Stimulated activated CD8-positive, alpha-beta memory T cell treated with anti-CD3 and anti-CD28 coated beads, Interleukin-15, amount 100 ng/mL, for 4 hours (primary cell): ENCODE results near the gene EBPL.

ENCODE experiments used
- DNase-seq, 2 donors: peaks; one replicate each; pipeline ENCODE4 v3.0.0-alpha.2; 2020; ENCODE audit warnings: low read depth in 2 of 2

EBPL gene

DNA sequence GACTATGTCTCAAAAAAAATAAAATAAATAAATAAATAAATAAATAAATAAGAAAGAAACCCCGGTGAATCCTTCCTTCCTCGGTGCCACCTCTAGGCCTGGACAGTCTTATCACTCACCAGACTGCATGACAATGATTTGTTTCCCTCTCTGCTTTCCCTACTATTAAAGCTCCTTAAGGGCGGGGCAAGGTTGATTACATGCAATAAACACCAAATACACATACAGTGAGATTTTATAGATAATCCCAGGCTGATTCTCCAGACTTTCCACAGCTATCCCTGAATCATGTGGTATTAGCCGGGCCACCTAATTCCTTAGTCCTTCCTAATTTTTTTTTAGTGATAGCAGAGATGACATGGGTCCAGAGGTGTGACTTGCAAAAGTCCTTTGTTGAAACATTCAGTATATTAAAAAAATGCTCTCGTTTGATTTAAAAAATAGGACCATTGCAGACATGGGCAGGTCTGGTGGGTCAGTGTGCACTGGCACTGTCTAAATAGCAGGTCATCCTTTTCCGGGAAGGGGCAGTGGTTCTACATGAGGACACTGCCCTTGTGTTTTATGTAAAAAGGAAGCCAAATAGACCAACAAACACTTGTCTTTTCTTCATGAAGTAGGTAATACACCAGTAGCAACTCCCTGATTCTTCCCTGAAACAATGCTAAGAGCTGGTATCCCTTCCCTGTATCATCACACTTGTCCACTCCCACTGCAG, 14.5 kb downstream of the EBPL start:
- DNase-seq = no peak

DNA sequence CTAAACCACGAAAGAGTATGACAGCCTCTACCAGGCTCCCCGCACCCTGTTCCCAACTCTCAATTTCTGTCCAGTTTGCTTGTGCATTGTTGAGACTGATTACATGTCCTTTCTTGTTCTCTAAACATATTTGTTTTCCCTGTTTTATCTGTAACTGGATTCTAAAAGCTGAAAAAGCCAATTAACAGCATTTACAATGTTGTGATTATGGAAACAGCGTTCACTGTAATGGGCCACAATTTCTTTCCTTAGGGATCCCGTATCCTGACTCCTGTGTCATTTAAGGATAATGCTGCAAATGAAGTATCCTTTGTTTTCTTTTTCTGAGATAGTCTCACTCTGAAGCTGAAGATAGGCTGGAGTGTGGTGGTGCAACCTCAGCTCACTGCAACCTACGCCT, 20.5 kb downstream of the EBPL start:
- no peak for DNase-seq

DNA sequence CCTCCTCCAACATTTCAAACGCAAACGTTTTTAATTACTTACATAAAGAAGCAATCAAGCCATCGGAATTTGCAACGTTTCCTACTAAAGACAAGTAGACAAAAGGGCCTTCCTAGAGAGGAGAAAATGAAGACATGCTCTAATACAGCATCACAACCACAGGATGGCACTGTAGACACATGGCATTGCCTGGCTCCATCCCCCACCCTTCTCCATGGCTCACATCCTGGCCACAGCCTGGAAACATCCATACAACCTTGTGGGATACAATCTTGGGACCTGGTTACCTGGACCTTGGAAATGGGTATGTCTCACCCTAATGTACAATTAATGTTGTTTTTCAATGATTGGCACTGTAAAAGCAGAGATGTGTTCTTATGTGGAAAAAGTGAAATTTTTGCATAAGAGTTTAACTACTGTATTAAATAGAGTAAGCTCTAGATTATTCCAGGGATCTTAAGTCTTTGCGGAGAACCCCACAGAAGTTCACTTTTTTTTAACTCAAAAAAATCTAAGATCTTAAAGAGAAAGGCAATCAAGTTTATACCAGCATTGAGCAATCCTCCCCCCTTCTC, 21.5 kb downstream of the EBPL start:
- DNase-seq = no peak

DNA sequence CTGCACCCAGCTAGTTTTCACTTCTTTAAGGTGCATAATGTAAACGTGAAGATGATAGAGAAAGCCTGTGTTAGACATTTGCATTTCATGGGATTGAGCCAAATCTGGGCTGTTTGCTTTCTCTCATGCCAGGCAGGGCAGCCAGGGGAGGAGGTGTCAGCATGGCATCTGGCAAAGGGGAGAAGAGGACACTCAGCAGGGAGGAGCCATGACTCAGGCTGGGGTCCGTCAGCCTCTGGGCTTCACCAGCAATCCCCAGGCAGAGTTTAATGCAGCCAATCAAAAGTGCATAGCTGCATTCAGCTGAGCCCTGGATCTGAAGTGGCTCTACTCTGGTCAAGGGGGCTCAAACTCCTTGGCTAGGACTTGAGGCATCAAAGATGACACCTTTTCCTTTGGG, 23.5 kb downstream of the EBPL start:
- no peak for DNase-seq

DNA sequence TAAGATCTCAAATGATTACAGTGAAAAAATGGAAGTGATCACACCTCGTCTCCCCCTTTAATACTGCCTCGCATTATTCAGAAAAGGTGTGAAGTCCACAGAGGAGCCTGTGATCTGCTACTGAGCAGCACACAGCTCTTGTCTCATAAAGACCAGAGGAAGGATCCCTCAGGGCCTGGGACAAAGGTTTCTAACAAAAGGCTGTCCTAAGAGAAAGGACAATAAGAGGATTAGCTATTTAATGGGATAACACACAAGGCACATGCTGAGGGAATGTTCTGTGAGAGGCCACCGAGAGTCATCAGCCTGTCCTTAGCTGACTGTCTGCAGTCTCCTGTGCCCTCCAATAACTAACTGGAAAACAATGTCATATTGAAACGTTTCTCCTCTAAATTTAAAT, 26.7 kb downstream of the EBPL start:
- DNase-seq = no peak

DNA sequence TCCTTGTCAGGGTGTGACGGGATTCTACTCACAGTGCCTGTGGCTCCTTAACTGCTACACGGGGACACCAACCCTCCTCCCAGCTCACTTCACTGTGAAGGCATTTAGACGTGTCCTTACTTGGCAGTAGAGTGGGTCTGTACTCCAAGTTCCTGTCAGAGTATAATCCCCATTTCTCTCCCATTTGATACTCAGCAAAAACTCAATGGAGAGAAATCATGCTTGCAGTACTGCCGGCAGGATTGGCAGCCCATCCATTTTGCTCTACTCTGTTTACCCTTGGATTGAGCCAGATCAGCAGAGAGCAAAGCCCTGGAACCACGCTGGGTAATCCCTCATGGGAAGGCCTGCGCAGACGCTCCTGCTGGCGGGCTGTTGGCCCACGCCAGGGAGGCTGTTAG, 34.0 kb downstream of the EBPL start:
- no peak for DNase-seq

DNA sequence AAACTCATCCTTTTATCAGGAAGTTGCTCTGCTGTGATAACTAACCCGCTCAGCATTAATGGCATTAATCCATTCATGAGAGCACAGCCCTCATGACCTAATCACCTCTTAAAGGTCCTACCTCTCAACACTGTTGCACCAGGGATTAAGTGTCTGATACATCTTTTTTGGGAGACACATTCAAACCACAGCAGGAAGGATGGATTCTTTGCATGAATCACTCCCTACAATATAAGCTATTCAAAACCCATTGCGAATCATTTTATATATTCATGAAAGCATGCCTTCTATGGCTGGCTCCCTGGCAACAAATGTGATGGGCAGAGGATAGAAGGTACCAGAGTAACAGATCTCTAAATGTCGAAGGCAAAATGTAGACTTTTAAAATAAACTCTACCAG, 35.4 kb downstream of the EBPL start:
- DNase-seq = no peak

DNA sequence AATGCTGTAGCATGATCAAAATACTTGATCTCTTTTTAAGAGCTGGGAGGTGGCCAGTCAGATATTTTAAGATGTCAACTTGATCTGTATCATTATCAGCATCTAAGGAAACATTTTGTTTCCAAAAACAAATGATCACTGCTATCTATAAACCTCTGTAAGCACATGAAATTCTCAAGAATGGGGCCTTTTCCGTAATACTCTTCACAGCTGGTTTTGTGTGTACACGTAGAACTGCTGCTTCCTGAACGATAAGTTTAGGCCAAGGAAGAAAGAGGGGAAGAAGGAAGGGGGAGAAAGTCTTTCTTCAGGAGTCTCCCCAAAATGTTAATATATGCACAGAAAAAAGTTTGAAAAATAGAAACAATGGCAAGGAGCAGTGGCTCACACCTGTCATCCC, 37.3 kb downstream of the EBPL start:
- no peak for DNase-seq

DNA sequence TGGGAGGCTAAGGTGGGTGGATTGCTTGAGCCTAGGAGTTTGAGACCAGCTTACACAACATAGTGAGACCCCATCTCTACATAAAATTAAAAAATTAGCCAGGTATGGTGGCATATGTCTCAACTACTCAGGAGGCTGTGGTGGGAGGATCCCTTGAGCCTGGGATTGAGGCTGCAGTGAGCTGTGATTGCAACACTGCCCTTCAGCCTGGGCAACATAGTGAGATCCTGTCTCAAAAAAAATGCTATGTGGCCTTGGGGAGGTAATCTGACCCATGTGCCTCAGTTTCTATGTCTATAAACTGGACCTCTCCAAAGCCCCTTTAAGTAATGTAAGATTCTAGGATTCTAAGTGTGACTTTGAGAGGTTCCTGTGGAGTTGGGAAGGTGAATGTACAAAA, 37.8 kb downstream of the EBPL start:
- DNase-seq = no peak

DNA sequence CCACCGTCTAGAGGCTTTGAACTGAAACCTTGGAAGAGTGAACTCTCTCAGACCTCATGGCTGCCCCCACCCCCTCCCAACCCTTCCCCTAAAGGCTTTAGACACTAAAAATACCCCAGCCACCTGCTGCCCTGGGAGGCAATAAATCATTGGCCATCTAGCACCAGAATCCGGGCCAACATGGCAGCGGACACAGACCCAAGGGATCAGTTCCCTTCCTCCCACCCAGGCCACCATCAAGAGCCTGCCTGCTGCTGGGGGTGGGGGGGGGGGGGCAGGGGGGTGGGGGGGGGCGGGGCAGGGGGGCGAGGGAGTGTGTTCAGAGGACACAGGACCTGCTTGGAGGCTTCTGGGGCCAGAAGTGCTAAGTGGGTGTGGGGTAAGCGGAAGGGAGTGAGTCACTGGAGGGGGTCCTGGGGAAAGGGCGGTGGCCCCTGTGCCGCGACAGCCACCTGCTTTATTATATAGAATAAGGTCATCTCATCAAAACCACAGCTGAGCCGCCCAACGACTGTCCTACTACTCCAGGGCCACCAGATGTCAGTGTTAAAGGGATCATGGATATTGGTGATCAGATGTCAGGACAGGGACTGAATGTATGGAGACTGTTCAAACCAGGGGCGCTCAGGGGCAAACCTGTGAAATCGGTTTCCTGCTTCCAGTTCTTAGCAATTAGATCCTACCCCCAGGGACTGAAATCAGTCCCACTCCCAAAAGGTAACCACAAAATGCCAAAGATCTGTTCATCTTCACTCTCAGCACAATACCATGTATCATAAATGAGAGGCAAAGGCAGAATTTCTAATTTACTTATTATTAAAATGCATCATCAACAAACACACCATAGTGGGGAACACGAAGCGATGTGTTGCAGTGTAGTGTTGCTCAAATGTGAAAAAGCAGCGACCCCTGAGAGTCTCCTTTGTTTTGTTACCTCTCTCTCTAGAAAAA, 38.7 kb downstream of the EBPL start:
- no peak for DNase-seq

DNA sequence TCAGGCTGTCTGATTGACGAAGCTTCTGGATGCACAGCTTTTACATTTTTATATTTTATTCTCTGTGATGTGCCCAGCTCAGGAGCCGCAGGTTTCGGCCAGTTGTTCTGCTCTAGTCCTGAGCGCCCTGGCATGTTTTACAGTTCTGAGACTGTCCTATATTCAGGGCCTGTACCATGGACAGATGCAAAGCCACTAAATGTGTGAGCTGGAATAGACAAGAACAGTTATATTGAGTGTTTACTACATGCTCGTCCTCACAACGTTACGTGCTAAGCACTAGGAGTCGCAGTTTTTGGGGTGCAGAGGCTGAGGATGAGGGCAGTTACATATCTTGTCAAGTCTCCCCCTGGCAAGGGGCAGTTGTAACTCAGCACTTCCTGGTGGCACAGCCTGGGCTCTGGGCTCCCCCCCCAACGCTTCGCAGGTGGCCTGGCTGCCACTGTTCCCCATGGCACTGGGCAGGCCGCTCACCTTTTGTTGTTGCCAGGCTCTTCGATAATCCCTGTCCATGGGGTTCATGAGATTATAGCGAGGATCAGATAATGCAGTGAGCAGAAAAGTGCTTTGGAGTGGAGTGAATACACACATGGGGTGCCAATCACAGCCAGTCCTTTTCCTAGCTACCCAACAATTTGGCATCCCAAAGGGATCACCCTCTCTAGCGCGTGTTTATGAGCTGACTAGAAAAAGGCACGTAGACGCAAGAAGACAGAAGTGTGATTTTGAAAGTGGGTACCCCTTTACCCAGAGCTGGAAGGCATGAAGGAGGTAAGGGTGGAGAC, 39.5 kb downstream of the EBPL start:
- no peak for DNase-seq

DNA sequence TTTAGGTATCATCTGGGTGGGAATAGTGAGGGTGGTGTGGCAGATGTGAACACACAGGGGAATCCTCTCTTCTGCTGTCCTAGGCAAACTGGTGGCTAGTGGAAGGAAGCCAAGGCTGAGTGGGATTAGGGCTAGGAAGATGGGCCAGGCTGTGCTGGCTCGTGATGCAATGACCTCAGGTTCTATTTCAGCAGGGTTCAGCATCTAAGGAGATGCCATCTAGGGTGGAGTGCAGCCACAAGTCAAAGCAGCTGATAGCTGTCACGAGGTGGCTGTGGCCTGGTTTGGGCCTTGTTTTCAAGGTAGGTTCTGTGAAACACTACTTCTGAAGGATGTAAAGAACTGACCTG, 41.3 kb downstream of the EBPL start:
- no peak for DNase-seq

DNA sequence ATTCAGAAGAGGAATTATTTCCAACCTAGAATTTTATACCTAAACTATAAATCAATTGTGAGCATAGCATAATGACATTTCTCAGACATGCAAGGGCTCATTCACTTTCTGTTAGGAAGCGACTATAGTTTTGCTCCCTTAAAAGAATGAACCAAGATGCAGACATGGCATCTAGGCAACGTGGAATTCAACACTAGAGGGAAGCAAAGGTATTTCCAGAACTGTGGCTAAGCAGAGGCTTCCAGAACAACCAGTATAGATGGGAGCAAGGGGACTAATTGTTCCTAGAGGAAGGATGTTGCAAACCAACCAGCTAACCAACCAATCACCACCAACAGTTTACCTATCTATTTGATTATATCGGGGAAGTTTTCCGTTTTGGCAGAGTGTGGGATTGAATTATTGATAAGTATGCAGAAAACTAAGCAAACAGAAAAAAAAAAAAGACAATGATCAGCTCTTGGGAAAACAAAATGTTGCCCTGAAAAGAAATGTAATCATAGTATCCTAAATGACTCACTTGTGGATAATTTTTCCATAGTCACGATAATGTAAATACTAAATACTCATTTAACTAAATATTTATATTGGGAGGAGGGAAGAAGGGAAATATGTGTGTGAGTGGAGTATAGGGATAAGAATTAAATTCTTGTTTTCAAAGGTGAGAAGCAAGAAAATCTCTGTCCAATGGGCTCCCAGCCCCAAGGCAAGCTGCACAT, 41.9 kb downstream of the EBPL start:
- no peak for DNase-seq

DNA sequence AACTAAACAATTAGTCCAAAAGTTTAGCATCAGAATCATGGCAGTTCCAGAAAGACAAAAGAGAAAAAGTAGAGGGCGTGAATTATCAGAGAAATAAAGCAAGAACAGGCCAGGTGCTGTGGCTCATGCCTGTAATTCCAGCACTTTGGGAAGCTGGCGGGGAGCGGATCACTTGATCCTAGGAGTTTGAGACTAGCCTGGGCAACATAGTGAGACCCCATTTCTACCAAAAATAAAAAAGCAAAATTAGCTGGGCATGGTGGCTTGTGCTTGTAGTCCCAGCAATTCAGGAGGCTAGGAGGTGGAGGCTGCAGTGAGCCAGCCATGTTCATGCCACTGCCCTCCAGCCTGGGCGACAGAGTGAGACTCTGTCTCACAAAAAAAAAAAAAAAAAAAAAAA, 44.6 kb downstream of the EBPL start:
- DNase-seq = no peak

DNA sequence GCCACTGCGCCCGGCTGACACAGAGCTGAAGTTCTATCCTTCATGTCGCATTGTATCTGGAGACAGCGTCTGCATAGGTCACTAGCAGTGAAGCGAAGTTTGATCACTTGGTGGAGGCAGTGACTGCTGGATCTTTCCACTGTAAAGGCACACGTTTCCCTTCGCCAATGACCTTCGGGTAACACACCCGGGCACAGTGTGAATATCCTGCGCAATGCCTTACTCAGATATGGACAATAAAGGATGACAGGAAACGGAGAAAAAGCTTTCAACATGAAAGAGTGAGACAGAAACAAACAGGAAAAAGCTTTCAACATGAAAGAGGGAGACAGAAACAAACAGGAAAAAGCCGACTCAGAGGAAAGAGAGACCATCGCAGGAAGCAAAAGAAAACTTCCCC, 45.8 kb downstream of the EBPL start:
- DNase-seq = no peak

DNA sequence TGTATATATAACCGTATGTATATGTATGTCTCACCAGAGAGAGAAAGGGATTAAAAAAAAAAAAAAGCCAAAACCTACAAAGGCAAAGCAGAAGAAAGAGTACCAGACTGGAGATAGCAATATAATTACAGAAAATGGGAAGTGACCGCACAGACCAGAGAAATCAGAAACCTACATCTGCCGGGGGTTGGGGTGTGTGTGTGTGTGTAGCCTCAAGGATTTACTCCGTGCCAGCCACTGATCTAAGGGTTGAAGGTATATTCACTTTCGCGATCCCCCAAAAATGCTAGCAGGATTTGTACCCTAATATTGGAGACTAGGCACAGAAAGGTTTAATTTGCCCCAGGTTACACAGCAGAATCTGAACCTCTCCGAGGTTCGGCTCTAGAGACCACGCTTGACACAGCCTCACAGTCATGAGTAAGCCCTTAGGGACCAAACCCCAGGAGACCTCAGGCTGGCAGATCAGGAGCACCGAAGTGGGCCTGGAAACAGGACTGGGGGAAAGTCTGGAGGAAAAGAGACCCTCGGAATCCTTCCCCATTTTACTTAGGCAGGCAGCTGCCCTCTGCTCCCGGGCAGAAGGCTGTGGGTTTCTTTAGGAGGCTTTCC, 48.1 kb downstream of the EBPL start:
- DNase-seq = no peak

DNA sequence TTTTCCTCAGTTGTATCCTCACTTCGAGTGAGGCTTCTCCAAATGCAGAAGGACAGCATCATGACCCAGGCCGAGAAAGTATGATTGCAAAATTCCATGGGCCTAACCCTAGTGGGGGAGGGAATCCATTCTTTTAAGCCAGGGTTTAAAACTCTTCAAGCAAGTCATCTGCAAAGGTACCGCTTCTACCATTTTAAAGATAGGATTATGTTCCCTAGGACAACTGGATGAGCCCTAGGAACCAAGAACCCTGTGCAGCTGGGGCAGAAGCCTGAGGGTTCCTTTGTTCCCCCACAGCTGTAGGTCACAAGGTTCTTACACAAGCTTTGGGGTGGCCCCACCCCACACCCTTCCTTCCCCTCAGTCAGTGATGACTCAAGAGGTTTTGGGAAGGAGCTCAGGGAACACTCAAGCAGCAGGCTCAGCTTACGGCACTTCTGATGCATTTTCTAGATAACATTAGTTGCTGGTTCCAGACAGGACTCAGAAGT, 49.4 kb downstream of the EBPL start:
- DNase-seq = no peak

DNA sequence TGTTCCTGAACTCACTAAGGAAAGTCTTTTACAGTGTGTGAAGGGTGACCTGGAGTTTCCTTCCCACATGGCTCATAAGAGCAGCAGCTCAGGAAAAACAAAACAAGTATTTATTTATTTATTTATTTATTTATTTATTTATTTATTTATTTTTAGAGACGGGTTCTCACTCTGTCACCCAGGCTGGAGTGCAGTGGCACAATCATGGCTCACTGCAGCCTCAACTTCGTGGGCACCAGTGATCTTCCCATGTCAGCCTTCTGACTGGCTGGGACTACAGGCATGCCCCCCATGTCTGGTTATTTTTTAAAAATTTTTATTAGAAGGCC, 52.6 kb downstream of the EBPL start:
- no peak for DNase-seq

DNA sequence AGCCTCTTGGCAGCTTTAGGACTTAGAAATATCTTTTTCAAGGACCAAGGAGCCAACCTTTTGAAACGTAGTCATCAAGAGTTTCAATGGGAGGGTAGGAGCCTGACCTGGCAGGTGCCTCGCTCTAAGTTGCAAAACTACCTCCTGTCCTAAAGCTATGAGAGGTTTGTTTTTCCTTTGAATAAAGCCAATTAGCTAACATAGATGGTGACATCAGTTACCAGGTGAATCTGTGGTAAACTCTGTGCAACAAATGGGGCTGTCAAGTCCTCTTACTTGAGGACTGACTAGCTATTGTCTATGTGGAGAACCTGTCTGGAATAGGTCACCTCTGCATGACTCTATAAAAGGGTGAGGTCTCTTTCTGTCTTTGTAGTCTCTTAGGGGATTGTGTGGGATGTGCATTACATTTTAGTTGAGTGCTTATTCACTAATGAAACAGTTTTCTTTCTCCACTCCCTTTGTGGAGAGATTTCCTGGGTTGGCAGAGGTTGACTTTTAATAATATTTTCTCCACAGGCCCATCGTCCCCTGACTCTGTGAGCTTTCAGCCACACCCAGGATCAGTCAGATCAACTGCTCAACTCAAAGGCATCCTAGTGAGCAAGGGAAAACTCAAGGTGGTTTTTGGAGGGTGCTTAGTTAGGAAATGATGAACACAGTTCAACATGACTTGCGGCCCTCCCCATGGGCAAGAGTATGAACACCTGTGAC, 53.1 kb downstream of the EBPL start:
- no peak for DNase-seq

DNA sequence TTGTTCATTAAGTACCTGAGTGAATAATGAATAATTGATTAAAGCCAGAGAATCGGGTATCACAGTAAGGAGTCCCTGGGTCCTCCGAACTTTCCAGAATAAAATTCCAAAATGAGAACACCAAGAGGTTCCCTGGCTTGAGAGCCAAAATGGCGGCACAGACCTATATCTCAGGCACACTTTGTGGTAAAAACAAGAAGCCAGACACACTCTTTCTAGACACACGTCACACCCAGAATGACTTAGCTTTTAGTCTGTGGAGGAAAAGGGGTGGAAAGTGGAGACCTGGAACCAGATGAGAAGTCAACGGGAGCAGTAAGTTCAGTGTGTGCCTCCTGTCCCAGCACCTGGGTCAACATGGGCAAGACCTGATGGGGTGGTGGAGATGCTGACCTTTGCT, 54.6 kb downstream of the EBPL start:
- DNase-seq = no peak
